NCI-H2171 (cell line): Measurements from ENCODE around the gene SLC44A1.

Experiments
- DNase-seq: peaks from one replicate; lab custom pipeline; 2025; lab: John Stamatoyannopoulos, UW

Gene SLC44A1

GRCh38 chr9:105338308-105338707, 93.9 kb downstream of the SLC44A1 start:
- DNase-seq, result no peak

- DNase-seq, result no peak
These were observed 95.4 kb downstream of the SLC44A1 start for GRCh38 chr9:105339849-105340248.

- no peak for DNase-seq
These were observed 97.1 kb downstream of the SLC44A1 start for GRCh38 chr9:105341434-105342146.

GRCh38 chr9:105342147-105342505, 97.7 kb downstream of the SLC44A1 start:
- DNase-seq, result no peak

- no peak for DNase-seq
These were observed 99.8 kb downstream of the SLC44A1 start for GRCh38 chr9:105344283-105344682.

- no peak for DNase-seq
These were observed 101.2 kb downstream of the SLC44A1 start for GRCh38 chr9:105345626-105346025.

- DNase-seq, result no peak
These were observed 101.8 kb downstream of the SLC44A1 start for GRCh38 chr9:105346273-105346672.

GRCh38 chr9:105354448-105354847, 110.0 kb downstream of the SLC44A1 start:
- DNase-seq, result no peak

- no peak for DNase-seq
These were observed 111.3 kb downstream of the SLC44A1 start for GRCh38 chr9:105355781-105356180.

GRCh38 chr9:105357937-105358336, 113.5 kb downstream of the SLC44A1 start:
- DNase-seq, result no peak

GRCh38 chr9:105359892-105360291, 115.4 kb downstream of the SLC44A1 start:
- no peak for DNase-seq

GRCh38 chr9:105360344-105360743, 115.9 kb downstream of the SLC44A1 start:
- no peak for DNase-seq

GRCh38 chr9:105361873-105362272, 117.4 kb downstream of the SLC44A1 start:
- no peak for DNase-seq

- no peak for DNase-seq
These were observed 118.0 kb downstream of the SLC44A1 start for GRCh38 chr9:105362470-105362869.

- DNase-seq, result no peak
These were observed 119.4 kb downstream of the SLC44A1 start for GRCh38 chr9:105363837-105364236.

- no peak for DNase-seq
These were observed 125.5 kb downstream of the SLC44A1 start for GRCh38 chr9:105369911-105370310.

- no peak for DNase-seq
These were observed 129.3 kb downstream of the SLC44A1 start for GRCh38 chr9:105373723-105374122.

GRCh38 chr9:105375323-105375722, 130.9 kb downstream of the SLC44A1 start:
- no peak for DNase-seq

- DNase-seq, result no peak
These were observed 132.4 kb downstream of the SLC44A1 start for GRCh38 chr9:105376893-105377292.

GRCh38 chr9:105385381-105385985, 141.0 kb downstream of the SLC44A1 start:
- no peak for DNase-seq

GRCh38 chr9:105389796-105390195, 145.3 kb downstream of the SLC44A1 start:
- DNase-seq, result no peak

GRCh38 chr9:105390871-105391270, 146.4 kb downstream of the SLC44A1 start:
- no peak for DNase-seq

- DNase-seq, result no peak
These were observed 146.8 kb downstream of the SLC44A1 start for GRCh38 chr9:105391288-105391687.

GRCh38 chr9:105392531-105392930, 148.1 kb downstream of the SLC44A1 start:
- DNase-seq, result no peak
